Lower leg skin (tissue), 4 donors: ENCODE data around the gene ISM1. TPM values are rescaled to one million over a fixed set of nuclear protein-coding genes. Genes with fewer than 3 reads are reported as not detected.

Experiments used
- DNase-seq, 2 donors: peaks; one replicate each; pipeline ENCODE4 v3.0.0-alpha.2; 2019; ENCODE audit warnings: low spot score in 2 of 2
- H3K4me3 ChIP-seq: fragments of 200-600 bp; sonication (generic); 2 replicates; pipeline ENCODE4 v1.5.1; 2017; ENCODE audit warnings: mild to moderate bottlenecking, low read depth; ENCODE audit not compliant: poor library complexity, severe bottlenecking
- POLR2A ChIP-seq, 2 donors: fragments of 450-650 bp; IDR thresholded peaks; one replicate each; pipeline ENCODE4 v1.6.1; 2016 to 2017; ENCODE audit warnings: antibody characterized with exemption in 2 of 2, mild to moderate bottlenecking in 1 of 2, moderate library complexity in 1 of 2
- WGBS, 2 donors: methylation state at CpG; one replicate each; pipeline ENCODE4 v1.1.5; 2018; 5-methylcytosine and 5-hydroxymethylcytosine counted together
- intact Hi-C: fragments of 100-400 bp; cut with DNase I; formaldehyde crosslinking; loops from one replicate; pipeline ENCODE4 v1.15.0; 2023; ENCODE audit warnings: low total_unique reads
- total RNA-seq, 4 donors: library from RNA; depleted of rRNA; stranded (reverse); fragments of >200 nt; gene quantifications; one replicate each; pipeline ENCODE4 v1.1.0, GENCODE V29; 2016
- TF ChIP-seq, protein P1 (sequence below), 3 donors: fragments of 450-650 bp; IDR thresholded peaks; one replicate each; pipeline ENCODE4 v1.5.1; 2016; ENCODE audit warnings: antibody characterized with exemption in 3 of 3, mild to moderate bottlenecking in 3 of 3, moderate library complexity in 2 of 3

Gene ISM1
- 10 to 100 TPM; 12.4 to 27.6 (median 24.1) TPM for total RNA-seq

DNA sequence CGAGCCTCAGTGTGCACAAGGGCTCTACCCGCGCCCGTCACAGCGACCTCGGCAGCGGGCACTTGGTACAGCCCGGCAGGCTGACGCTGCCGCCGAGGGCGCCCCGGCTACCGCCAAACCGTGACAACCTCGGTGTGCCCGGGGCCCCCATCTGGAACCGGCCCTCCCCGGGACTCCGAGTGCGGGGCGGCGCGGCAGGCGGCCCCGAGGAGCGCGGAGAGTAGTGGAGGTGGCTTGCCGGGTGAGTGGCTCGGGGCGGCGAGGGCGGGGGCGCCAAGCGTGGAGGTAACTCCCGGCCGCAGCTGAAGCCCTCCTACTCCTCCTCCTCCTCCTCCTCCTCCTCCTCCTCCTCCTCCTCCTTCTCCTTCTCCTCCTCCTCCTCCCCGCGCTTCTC, at the start of gene ISM1:
ISM1 (plus strand) TSS at position 371 of the 394 bp plus-strand sequence. CDS start 503 bp downstream, outside the sequence.
- TF ChIP-seq, protein P1, sequence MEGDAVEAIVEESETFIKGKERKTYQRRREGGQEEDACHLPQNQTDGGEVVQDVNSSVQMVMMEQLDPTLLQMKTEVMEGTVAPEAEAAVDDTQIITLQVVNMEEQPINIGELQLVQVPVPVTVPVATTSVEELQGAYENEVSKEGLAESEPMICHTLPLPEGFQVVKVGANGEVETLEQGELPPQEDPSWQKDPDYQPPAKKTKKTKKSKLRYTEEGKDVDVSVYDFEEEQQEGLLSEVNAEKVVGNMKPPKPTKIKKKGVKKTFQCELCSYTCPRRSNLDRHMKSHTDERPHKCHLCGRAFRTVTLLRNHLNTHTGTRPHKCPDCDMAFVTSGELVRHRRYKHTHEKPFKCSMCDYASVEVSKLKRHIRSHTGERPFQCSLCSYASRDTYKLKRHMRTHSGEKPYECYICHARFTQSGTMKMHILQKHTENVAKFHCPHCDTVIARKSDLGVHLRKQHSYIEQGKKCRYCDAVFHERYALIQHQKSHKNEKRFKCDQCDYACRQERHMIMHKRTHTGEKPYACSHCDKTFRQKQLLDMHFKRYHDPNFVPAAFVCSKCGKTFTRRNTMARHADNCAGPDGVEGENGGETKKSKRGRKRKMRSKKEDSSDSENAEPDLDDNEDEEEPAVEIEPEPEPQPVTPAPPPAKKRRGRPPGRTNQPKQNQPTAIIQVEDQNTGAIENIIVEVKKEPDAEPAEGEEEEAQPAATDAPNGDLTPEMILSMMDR (IDR thresholded peaks at IDR 0.05), result no peak
- no peak for TF ChIP-seq POLR2A (IDR thresholded peaks at IDR 0.05)
- WGBS, 2 donors, result 0% methylated on average over 4 to 38 of the region's 39 CpGs
- H3K4me3 ChIP-seq, result peak within 1 kb of the TSS; percentile 70
- intact Hi-C loops, result no loop called here
- peak in 1 of 2 donors; percentile 88 for DNase-seq

DNA sequence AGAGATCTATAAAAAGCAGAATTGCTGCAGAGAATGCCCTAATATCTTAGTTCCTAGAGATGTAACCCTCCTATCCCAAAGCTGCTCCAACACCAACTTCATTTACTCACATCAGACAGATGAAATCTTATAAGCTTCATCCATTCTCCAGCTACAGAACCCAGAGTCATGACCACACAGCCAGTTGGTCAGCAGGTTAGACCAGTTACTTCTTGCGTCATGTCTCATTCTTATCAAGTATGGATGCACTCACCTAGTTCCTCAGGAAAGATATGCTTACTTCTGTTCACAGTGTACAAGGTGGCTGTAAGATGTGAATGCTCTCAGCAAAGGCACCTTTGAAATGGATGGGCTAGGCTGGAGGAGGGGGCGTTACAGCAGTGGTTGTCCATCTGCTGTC, 47.9 kb upstream of the ISM1 start:
- TF ChIP-seq, protein P1 (IDR thresholded peaks at IDR 0.05), result no peak
- TF ChIP-seq POLR2A (IDR thresholded peaks at IDR 0.05), result no peak
- DNase-seq, result no peak
- 86 to 90% methylated on average over 2 of the region's 2 CpGs for WGBS, 2 donors
- intact Hi-C loops, result no loop called here
- no peak overlapping the region for H3K4me3 ChIP-seq

DNA sequence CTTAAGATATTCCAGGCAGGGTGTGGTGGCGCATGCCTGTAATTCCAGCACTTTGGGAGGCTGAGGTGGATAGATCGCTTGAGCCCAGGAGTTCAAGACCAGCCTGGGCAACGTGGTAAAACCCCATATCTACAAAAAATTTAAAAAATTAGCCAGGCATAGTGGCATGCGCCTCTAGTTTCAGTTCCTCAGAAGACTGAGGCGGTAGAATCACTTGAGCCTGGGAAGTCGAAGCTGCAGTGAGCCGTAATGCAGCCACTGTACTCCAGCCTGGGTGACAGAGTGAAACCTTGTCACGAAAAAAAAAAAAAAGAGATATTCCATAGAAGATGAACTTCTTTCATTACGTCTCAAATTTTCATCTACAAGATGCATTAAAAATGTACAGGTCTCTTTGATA, 46.7 kb upstream of the ISM1 start:
- H3K4me3 ChIP-seq, result no peak overlapping the region
- no peak for TF ChIP-seq POLR2A (IDR thresholded peaks at IDR 0.05)
- TF ChIP-seq, protein P1 (IDR thresholded peaks at IDR 0.05), result no peak
- 90 to 94% methylated on average over 9 of the region's 9 CpGs for WGBS, 2 donors
- intact Hi-C loops, result no loop called here
- no peak for DNase-seq

DNA sequence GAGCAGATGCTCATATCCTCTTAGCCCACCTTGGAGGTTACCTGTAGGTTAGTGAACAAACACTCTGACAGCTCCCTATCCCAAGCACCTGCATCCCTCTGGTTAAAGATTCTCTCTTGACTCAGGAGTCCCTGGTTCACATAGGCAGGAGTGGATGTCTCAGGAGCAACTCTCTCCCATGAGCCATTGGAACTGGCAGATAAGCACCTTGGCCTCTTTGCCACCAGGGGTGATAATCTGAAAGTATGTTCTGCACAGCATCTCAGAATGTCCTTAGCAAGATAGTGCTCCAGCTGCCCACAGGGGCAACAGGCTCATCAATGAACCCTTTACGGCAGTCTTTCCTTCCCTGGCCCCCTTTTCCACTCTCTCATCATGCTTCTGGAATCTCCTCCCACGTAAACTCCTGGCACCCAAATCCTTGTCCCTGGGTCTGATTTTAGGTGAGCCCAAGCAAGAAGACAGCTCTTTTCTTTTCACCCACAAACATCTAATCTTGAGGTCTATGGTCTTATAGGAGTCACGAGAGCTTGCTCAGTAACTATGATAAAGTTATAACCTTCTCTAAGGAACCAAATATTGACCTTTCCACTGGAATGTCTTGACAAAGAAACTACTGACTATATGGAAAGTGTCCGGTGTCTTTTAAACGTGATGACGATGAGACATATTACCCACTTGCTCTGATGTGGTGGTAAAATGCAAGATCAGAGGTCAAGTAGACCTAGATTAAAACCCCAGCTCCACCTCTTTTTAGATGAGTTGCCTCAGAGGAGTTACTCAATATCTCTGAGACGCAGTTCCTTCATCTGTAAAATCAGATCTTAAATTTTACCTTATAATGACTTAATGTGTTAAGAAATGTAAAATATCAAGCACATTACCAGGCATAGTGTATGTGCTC, 39.8 kb upstream of the ISM1 start:
- H3K4me3 ChIP-seq, result no peak overlapping the region
- no peak for DNase-seq
- 74 to 84% methylated on average over 7 of the region's 7 CpGs for WGBS, 2 donors
- TF ChIP-seq, protein P1 (IDR thresholded peaks at IDR 0.05), result no peak
- no peak for TF ChIP-seq POLR2A (IDR thresholded peaks at IDR 0.05)
- intact Hi-C loops, result no loop called here

DNA sequence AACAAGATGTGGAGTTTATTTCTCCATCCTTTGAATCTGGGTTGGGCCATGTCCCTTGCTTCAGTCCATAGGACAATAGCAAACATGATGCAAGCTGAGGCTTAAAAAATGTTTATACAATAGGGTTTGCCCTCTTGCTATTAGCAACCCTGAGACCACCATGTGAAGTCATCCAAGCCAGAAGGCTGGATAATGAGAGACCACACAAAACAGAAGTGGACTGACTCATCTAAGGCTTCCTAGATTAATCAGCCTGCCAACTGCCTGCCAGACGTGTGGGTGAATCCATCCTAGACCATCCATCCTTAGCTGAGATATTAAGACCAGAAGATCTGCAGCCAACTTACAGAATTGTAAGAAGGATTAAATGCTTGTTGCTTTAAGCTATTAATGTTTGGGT, 38.1 kb upstream of the ISM1 start:
- TF ChIP-seq POLR2A (IDR thresholded peaks at IDR 0.05), result no peak
- TF ChIP-seq, protein P1 (IDR thresholded peaks at IDR 0.05), result no peak
- DNase-seq, result no peak
- 56 to 74% methylated on average over 1 of the region's 1 CpG for WGBS, 2 donors
- intact Hi-C loops, result no loop called here
- no peak overlapping the region for H3K4me3 ChIP-seq
